Omental fat pad (tissue), 4 donors: ENCODE data around the gene EIF5. TPM values are rescaled to one million over a fixed set of nuclear protein-coding genes. Genes with fewer than 3 reads are reported as not detected.

Experiments
- ATAC-seq: fragments of 150-250 bp; one replicate; pipeline ENCODE4 v1.9.1; 2016; ENCODE audit warnings: mild to moderate bottlenecking, moderate library complexity; ENCODE audit not compliant: low FRiP score
- DNase-seq: peaks from one replicate; pipeline ENCODE4 v3.0.0-alpha.2; 2019; ENCODE audit warnings: low spot score
- CTCF ChIP-seq, 3 donors: fragments of 450-650 bp; IDR thresholded peaks; one replicate each; pipeline ENCODE4 v1.5.1; 2016 to 2017; ENCODE audit warnings: antibody characterized with exemption in 3 of 3, mild to moderate bottlenecking in 3 of 3, moderate library complexity in 2 of 3
- total RNA-seq, 4 donors: library from RNA; depleted of rRNA; stranded (reverse); fragments of >200 nt; gene quantifications; one replicate each; pipeline ENCODE4 v1.1.0, GENCODE V29; 2016

Gene EIF5
- total RNA-seq, 4 donors from 2014 or later, result 157 to 399 (median 292) TPM

- TF ChIP-seq CTCF (IDR thresholded peaks at IDR 0.05), result no peak
- DNase-seq, result no peak
- no peak for ATAC-seq
Observed at GRCh38 chr14:103360548-103360947, 26.5 kb downstream of the EIF5 start.

GRCh38 chr14:103361867-103362266 lies 27.8 kb downstream of the EIF5 start:
- peak; percentile 86 for ATAC-seq
- TF ChIP-seq CTCF (IDR thresholded peaks at IDR 0.05), result no peak
- no peak for DNase-seq

- ATAC-seq, result no peak
- TF ChIP-seq CTCF (IDR thresholded peaks at IDR 0.05), result no peak
Observed at GRCh38 chr14:103362780-103363179, 28.7 kb downstream of the EIF5 start.

GRCh38 chr14:103366741-103367140 lies 32.7 kb downstream of the EIF5 start:
- TF ChIP-seq CTCF (IDR thresholded peaks at IDR 0.05), result no peak

More at GRCh38 chr14:103362780-103363179, 28.7 kb downstream of the EIF5 start:
- DNase-seq, result no peak

GRCh38 chr14:103367995-103368394 lies 34.0 kb downstream of the EIF5 start:
- no peak for DNase-seq
- ATAC-seq, result no peak
- no peak for TF ChIP-seq CTCF (IDR thresholded peaks at IDR 0.05)

More at GRCh38 chr14:103366741-103367140, 32.7 kb downstream of the EIF5 start:
- DNase-seq (no peak), ATAC-seq (no peak)

- no peak for DNase-seq
- ATAC-seq, result no peak
- no peak for TF ChIP-seq CTCF (IDR thresholded peaks at IDR 0.05)
Observed at GRCh38 chr14:103370087-103370486, 36.0 kb downstream of the EIF5 start.

- DNase-seq (no peak), ATAC-seq (no peak)
- no peak for TF ChIP-seq CTCF (IDR thresholded peaks at IDR 0.05)
Observed at GRCh38 chr14:103372017-103372416, 38.0 kb downstream of the EIF5 start.
